ENCODE measurements around the gene ARV1. TPM values are rescaled to one million over a fixed set of nuclear protein-coding genes. Genes with fewer than 3 reads are reported as not detected.
A peak's percentile ranks its signal among the peaks of the same experiment; 100 is the strongest.
"Not testable (repeated sequence)": the region's sequence is repeated elsewhere in the genome, so short reads cannot be mapped to it uniquely, and the experiment has no call there.

The ARV1 gene
- total RNA-seq, 1 experiment from 2014 or later, result 51.8 TPM

GRCh38 chr1:231000639-231001038 lies 21.7 kb downstream of the ARV1 start:
- intact Hi-C loops (cut with micrococcal nuclease), result no loop called here
- no peak overlapping the region for H3K27ac Mint-ChIP-seq (ENCODE audit: low read depth, unreplicated experiment)

GRCh38 chr1:231001892-231002291 lies 23.0 kb downstream of the ARV1 start:
- POLR2A ChIA-PET, result interaction anchor here (0.6 to 2.6 kb wide), 7 partner anchors 9 to 831 kb away, joined by 3 to 14 read pairs (median 8); partner anchors contain the start of gene FAM89A
- H3K9me3 Mint-ChIP-seq (ENCODE audit: unreplicated experiment), result peaks cover 28% of the 10 kb centered on the region
- intact Hi-C loops (cut with micrococcal nuclease), result no loop called here
- no peak overlapping the region for H3K4me3 Mint-ChIP-seq (ENCODE audit: unreplicated experiment)
- CTCF ChIA-PET, result interaction anchor here (0.6 to 1.2 kb wide), 6 partner anchors 13 to 588 kb away, joined by 3 to 4 read pairs (median 3); no protein-coding TSS in a partner anchor
- no peak for DNase-seq (ENCODE audit: unreplicated experiment)
- TF ChIP-seq CTCF (IDR thresholded peaks at IDR 0.05; ENCODE audit: unreplicated experiment), result no peak
- H3K27ac Mint-ChIP-seq (ENCODE audit: low read depth, unreplicated experiment), result no peak overlapping the region
- H3K27me3 Mint-ChIP-seq (ENCODE audit: insufficient read depth, unreplicated experiment), result no peaks in the 10 kb centered on the region
- H3K36me3 Mint-ChIP-seq (ENCODE audit: insufficient read depth, unreplicated experiment), result no peaks in the 10 kb centered on the region
- BruUV-seq (replicated peaks), result TSS peak; percentile 6
- no peaks in the 10 kb centered on the region for H3K4me1 Mint-ChIP-seq (ENCODE audit: insufficient read depth, unreplicated experiment)

More at GRCh38 chr1:231000639-231001038, 21.7 kb downstream of the ARV1 start:
- no peaks in the 10 kb centered on the region for H3K4me1 Mint-ChIP-seq (ENCODE audit: insufficient read depth, unreplicated experiment)
- H3K9me3 Mint-ChIP-seq (ENCODE audit: unreplicated experiment), result peaks cover 23% of the 10 kb centered on the region
- ChIA-PET POLR2A (interaction anchor here (0.7 to 2.2 kb wide), 7 partner anchors 7 to 441 kb away, joined by 3 to 8 read pairs (median 3); partner anchors contain the start of gene ARV1), CTCF (no interaction called here)
- DNase-seq (ENCODE audit: unreplicated experiment), result no peak
- BruUV-seq (replicated peaks), result no TSS peak
- H3K4me3 Mint-ChIP-seq (ENCODE audit: unreplicated experiment), result no peak overlapping the region
- no peaks in the 10 kb centered on the region for H3K27me3 Mint-ChIP-seq (ENCODE audit: insufficient read depth, unreplicated experiment)
- H3K36me3 Mint-ChIP-seq (ENCODE audit: insufficient read depth, unreplicated experiment), result no peaks in the 10 kb centered on the region
- no peak for TF ChIP-seq CTCF (IDR thresholded peaks at IDR 0.05; ENCODE audit: unreplicated experiment)

- H3K4me3 Mint-ChIP-seq (ENCODE audit: unreplicated experiment); H3K27ac Mint-ChIP-seq (ENCODE audit: low read depth, unreplicated experiment); H3K27me3 Mint-ChIP-seq (ENCODE audit: insufficient read depth, unreplicated experiment); DNase-seq (ENCODE audit: unreplicated experiment); BruUV-seq (replicated peaks); H3K4me1 Mint-ChIP-seq (ENCODE audit: insufficient read depth, unreplicated experiment); intact Hi-C loops (cut with micrococcal nuclease); POLR2A ChIA-PET; CTCF ChIA-PET; H3K36me3 Mint-ChIP-seq (ENCODE audit: insufficient read depth, unreplicated experiment): not testable (repeated sequence)
- H3K9me3 Mint-ChIP-seq (ENCODE audit: unreplicated experiment), result peaks cover 28% of the 10 kb centered on the region
Measured at GRCh38 chr1:231007535-231007934, 28.6 kb downstream of the ARV1 start.

- H3K27ac Mint-ChIP-seq (ENCODE audit: low read depth, unreplicated experiment), result no peak overlapping the region
- peaks cover under 1% of the 10 kb centered on the region for H3K4me1 Mint-ChIP-seq (ENCODE audit: insufficient read depth, unreplicated experiment)
- CTCF ChIA-PET, result no interaction called here
- H3K36me3 Mint-ChIP-seq (ENCODE audit: insufficient read depth, unreplicated experiment), result no peaks in the 10 kb centered on the region
- intact Hi-C loops (cut with micrococcal nuclease), result no loop called here
- no peak overlapping the region for H3K4me3 Mint-ChIP-seq (ENCODE audit: unreplicated experiment)
- POLR2A ChIA-PET, result no interaction called here
- H3K9me3 Mint-ChIP-seq (ENCODE audit: unreplicated experiment), result no peaks in the 10 kb centered on the region
- DNase-seq (ENCODE audit: unreplicated experiment), result no peak
- no peaks in the 10 kb centered on the region for H3K27me3 Mint-ChIP-seq (ENCODE audit: insufficient read depth, unreplicated experiment)
- BruUV-seq (replicated peaks), result no TSS peak
- TF ChIP-seq CTCF (IDR thresholded peaks at IDR 0.05; ENCODE audit: unreplicated experiment), result no peak
Measured at GRCh38 chr1:231011360-231011759, 32.5 kb downstream of the ARV1 start.

GRCh38 chr1:231011963-231012362 lies 33.1 kb downstream of the ARV1 start:
- no TSS peak for BruUV-seq (replicated peaks)
- Mint-ChIP-seq H3K27me3 (ENCODE audit: insufficient read depth, unreplicated experiment) (no peaks in the 10 kb centered on the region), H3K4me1 (ENCODE audit: insufficient read depth, unreplicated experiment) (peaks cover 6% of the 10 kb centered on the region), H3K4me3 (ENCODE audit: unreplicated experiment) (no peak overlapping the region), H3K9me3 (ENCODE audit: unreplicated experiment) (no peaks in the 10 kb centered on the region), H3K27ac (ENCODE audit: low read depth, unreplicated experiment) (no peak overlapping the region), H3K36me3 (ENCODE audit: insufficient read depth, unreplicated experiment) (peaks cover 1% of the 10 kb centered on the region)
- DNase-seq (ENCODE audit: unreplicated experiment), result no peak
- CTCF ChIA-PET, result interaction anchor here (1.7 kb wide), 1 partner anchor 200 kb away, joined by 6 read pairs; no protein-coding TSS in a partner anchor
- POLR2A ChIA-PET, result interaction anchor here (2.1 kb wide), 1 partner anchor 9 kb away, joined by 14 read pairs; no protein-coding TSS in a partner anchor
- TF ChIP-seq CTCF (IDR thresholded peaks at IDR 0.05; ENCODE audit: unreplicated experiment), result no peak
- intact Hi-C loops (cut with micrococcal nuclease), result no loop called here

Data from MCF 10A (cell line).